Stimulated activated CD8-positive, alpha-beta memory T cell treated with anti-CD3 and anti-CD28 coated beads, Interleukin-15, amount 100 ng/mL, for 4 hours (primary cell): Measurements from ENCODE around the gene SCGN.

Experiments used
- DNase-seq, 2 donors: peaks; one replicate each; pipeline ENCODE4 v3.0.0-alpha.2; 2020; ENCODE audit warnings: low read depth in 2 of 2

SCGN gene

GRCh38 chr6:25686856-25687255 lies 34.8 kb downstream of the SCGN start:
- no peak for DNase-seq

GRCh38 chr6:25689966-25690365 lies 38.0 kb downstream of the SCGN start:
- DNase-seq, result no peak

GRCh38 chr6:25691894-25692293 lies 39.9 kb downstream of the SCGN start:
- DNase-seq, result no peak

- no peak for DNase-seq
Observed at GRCh38 chr6:25692472-25692871, 40.5 kb downstream of the SCGN start.

GRCh38 chr6:25694366-25694765 lies 42.4 kb downstream of the SCGN start:
- no peak for DNase-seq

GRCh38 chr6:25695671-25696070 lies 43.7 kb downstream of the SCGN start:
- no peak for DNase-seq

- no peak for DNase-seq
Observed at GRCh38 chr6:25697537-25698340, 45.7 kb downstream of the SCGN start.

- no peak for DNase-seq
Observed at GRCh38 chr6:25698631-25699030, 46.6 kb downstream of the SCGN start.

GRCh38 chr6:25699649-25700048 lies 47.6 kb downstream of the SCGN start:
- no peak for DNase-seq

- DNase-seq, result no peak
Observed at GRCh38 chr6:25700761-25701160, 48.7 kb downstream of the SCGN start.

- no peak for DNase-seq
Observed at GRCh38 chr6:25701807-25702206, 49.8 kb downstream of the SCGN start.

- no peak for DNase-seq
Observed at GRCh38 chr6:25703005-25703404, 51.0 kb downstream of the SCGN start.

- no peak for DNase-seq
Observed at GRCh38 chr6:25704001-25704400, 52.0 kb downstream of the SCGN start.

GRCh38 chr6:25706314-25707014 lies 54.4 kb downstream of the SCGN start:
- no peak for DNase-seq

- no peak for DNase-seq
Observed at GRCh38 chr6:25709761-25710160, 57.7 kb downstream of the SCGN start.

- no peak for DNase-seq
Observed at GRCh38 chr6:25710287-25710686, 58.3 kb downstream of the SCGN start.

GRCh38 chr6:25713824-25714223 lies 61.8 kb downstream of the SCGN start:
- no peak for DNase-seq

GRCh38 chr6:25714765-25715164 lies 62.8 kb downstream of the SCGN start:
- DNase-seq, result no peak

- DNase-seq, result no peak
Observed at GRCh38 chr6:25715794-25716193, 63.8 kb downstream of the SCGN start.

- DNase-seq, result no peak
Observed at GRCh38 chr6:25717866-25718740, 66.1 kb downstream of the SCGN start.

- no peak for DNase-seq
Observed at GRCh38 chr6:25726122-25726911, 74.3 kb downstream of the SCGN start.

- no peak for DNase-seq
Observed at GRCh38 chr6:25727028-25727427, 75.0 kb downstream of the SCGN start.
